Measurements from ENCODE around the gene PLLP. TPM values are rescaled to one million over a fixed set of nuclear protein-coding genes. Genes with fewer than 3 reads are reported as not detected.
A peak's percentile ranks its signal among the peaks of the same experiment; 100 is the strongest.

The PLLP gene, protein sequence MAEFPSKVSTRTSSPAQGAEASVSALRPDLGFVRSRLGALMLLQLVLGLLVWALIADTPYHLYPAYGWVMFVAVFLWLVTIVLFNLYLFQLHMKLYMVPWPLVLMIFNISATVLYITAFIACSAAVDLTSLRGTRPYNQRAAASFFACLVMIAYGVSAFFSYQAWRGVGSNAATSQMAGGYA
- total RNA-seq, result 10 to 100 TPM; 13.6 to 38.5 (median 30.1) TPM

DNA sequence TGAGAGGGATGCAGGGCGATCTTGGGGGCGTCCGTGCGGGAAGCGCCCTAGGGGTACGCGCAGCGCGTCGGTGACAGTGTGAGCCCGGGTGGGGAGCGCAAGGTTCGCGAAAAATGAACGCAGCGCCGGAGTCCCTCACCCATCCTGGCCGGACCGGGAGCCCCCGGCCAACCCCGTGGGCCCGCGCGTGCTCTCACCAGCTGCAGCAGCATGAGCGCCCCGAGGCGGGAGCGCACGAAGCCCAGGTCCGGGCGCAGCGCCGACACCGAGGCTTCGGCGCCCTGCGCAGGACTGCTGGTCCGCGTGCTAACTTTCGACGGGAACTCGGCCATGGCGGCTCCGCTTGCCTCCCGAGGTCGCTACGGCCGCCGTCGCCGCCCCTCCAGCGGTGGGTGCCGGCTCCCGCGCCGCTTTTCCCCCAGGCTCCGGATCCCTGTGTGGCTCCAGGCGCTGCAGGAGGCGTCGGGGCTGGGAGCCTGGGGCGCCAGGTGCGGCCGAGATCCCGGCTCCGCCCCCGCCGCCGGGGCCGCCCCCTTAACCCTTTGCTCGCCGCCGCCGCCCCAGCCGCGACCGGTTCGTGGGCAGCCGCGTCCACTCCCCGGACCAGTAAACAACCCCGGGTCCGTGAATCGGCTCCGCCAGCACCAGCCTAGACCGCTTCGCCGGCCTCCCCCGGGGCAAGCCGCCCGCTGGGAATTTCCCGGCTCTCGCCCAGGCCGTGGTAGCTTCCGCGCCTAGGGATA is at the start of gene PLLP:
TSS of gene PLLP (minus strand) at position 464 of the 743 bp plus-strand sequence. CDS start at position 332, 132 bp downstream.
- Histone ChIP-seq H3K27ac (peak within 1 kb of the TSS in 1 of 3 donors; percentile 36), H3K4me3 (replicated peaks in 1 of 3) (peak within 1 kb of the TSS; percentile 31 to 65 (median 56)), H3K9me3 (no peaks in the 10 kb centered on the region), H3K4me1 (peaks cover 16 to 34% of the 10 kb centered on the region in 2 donors), H3K27me3 (no peaks in the 10 kb centered on the region), H3K36me3 (no peaks in the 10 kb centered on the region)
- TF ChIP-seq, protein P1, sequence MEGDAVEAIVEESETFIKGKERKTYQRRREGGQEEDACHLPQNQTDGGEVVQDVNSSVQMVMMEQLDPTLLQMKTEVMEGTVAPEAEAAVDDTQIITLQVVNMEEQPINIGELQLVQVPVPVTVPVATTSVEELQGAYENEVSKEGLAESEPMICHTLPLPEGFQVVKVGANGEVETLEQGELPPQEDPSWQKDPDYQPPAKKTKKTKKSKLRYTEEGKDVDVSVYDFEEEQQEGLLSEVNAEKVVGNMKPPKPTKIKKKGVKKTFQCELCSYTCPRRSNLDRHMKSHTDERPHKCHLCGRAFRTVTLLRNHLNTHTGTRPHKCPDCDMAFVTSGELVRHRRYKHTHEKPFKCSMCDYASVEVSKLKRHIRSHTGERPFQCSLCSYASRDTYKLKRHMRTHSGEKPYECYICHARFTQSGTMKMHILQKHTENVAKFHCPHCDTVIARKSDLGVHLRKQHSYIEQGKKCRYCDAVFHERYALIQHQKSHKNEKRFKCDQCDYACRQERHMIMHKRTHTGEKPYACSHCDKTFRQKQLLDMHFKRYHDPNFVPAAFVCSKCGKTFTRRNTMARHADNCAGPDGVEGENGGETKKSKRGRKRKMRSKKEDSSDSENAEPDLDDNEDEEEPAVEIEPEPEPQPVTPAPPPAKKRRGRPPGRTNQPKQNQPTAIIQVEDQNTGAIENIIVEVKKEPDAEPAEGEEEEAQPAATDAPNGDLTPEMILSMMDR (IDR thresholded peaks at IDR 0.05), result no peak
- TF ChIP-seq POLR2A (IDR thresholded peaks at IDR 0.05), result peak in 1 of 2 donors; percentile 65
- intact Hi-C loops (cut with DNase I), result no loop called here
- WGBS, 2 donors, result 1 to 2% methylated on average over 25 to 27 of the region's 95 CpGs
- peak; percentile 52 to 54 for DNase-seq

DNA sequence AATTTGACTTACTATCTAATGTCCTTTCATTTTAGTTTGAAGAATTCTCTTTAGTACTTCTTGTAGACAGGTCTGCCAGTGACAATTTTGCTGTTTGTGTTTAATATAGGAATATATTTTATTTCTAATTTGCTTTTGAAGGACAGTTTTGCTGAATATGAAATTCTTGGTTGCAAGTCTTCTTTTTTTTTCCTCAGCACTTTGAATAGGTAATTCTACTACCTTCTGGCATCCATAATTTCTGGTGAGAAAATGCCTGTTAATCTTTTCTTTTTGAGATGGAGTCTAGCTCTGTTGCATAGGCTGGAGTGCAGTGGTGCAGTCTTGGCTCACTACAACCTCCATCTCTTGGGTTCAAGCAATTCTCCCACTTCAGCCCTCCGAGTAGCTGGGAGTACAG is 48.9 kb upstream of the PLLP start:
- TF ChIP-seq, protein P1 (IDR thresholded peaks at IDR 0.05), result no peak
- no peak for TF ChIP-seq POLR2A (IDR thresholded peaks at IDR 0.05)
- Histone ChIP-seq H3K4me3 (replicated peaks in 1 of 3) (no peak overlapping the region), H3K27ac (no peak overlapping the region), H3K9me3 (no peaks in the 10 kb centered on the region), H3K36me3 (no peaks in the 10 kb centered on the region), H3K4me1 (no peaks in the 10 kb centered on the region), H3K27me3 (no peaks in the 10 kb centered on the region)
- intact Hi-C loops (cut with DNase I), result no loop called here
- WGBS, 2 donors, result 100% methylated on average over 1 of the region's 1 CpG
- no peak for DNase-seq

DNA sequence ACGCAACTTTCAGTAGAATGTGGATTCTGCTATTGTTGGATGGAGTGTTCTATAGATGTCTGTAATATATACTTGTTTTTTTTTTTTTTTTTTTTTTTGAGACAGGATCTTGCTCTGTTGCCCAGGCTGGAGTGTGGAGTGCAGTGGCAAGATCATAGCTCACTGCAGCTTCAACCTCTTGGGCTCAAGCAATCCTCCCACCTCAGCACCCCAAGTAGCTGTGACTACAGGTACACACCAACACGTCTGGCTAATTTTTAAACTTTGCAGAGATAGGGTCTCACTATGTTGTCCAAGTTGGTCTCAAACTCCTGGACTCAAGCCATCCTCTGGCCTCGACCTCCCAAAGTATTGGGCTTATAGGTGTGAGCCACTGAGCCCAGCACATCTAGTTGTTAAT is 46.9 kb upstream of the PLLP start:
- WGBS, 2 donors, result 85% methylated on average over 3 of the region's 3 CpGs
- intact Hi-C loops (cut with DNase I), result no loop called here
- Histone ChIP-seq H3K36me3 (no peaks in the 10 kb centered on the region), H3K27ac (no peak overlapping the region), H3K4me3 (replicated peaks in 1 of 3) (no peak overlapping the region), H3K9me3 (no peaks in the 10 kb centered on the region), H3K27me3 (no peaks in the 10 kb centered on the region), H3K4me1 (no peaks in the 10 kb centered on the region)
- TF ChIP-seq, protein P1 (IDR thresholded peaks at IDR 0.05), result no peak
- no peak for TF ChIP-seq POLR2A (IDR thresholded peaks at IDR 0.05)
- no peak for DNase-seq

DNA sequence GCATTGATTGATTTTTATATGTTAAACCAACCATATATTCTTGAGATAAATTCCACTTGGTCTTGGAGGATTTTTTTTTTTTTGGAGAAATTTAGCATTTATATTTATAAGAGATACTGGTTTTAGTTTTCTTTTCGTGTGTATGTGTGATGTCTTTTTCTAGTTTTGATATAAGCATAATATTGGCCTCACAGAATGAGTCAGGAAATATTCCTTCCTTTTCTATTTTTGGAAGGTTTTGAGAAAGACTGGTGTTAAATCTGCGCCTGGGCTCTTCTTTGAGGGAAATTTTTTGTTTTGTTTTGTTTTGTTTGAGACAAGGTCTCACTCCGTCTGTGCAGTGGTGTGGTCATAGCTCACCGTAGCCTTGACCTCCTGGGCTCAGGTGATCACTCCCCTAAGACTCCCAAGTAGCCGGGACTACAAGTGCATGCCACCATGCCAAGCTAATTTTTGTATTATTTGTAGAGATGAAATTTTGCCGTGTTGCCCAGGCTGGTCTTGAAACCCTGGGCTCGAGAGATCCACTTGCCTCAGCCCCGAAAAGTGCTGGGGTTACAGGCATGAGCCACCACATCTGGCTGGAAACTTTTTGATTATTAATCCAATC is 45.4 kb upstream of the PLLP start:
- WGBS, 2 donors, result 76 to 83% methylated on average over 8 of the region's 8 CpGs
- intact Hi-C loops (cut with DNase I), result no loop called here
- no peaks in the 10 kb centered on the region for H3K36me3 ChIP-seq
- no peak overlapping the region for H3K27ac ChIP-seq
- H3K27me3 ChIP-seq, result no peaks in the 10 kb centered on the region
- no peak for TF ChIP-seq POLR2A (IDR thresholded peaks at IDR 0.05)
- TF ChIP-seq, protein P1 (IDR thresholded peaks at IDR 0.05), result no peak
- no peaks in the 10 kb centered on the region for H3K4me1 ChIP-seq
- no peak overlapping the region for H3K4me3 ChIP-seq (replicated peaks in 1 of 3)
- H3K9me3 ChIP-seq, result no peaks in the 10 kb centered on the region
- DNase-seq, result no peak

DNA sequence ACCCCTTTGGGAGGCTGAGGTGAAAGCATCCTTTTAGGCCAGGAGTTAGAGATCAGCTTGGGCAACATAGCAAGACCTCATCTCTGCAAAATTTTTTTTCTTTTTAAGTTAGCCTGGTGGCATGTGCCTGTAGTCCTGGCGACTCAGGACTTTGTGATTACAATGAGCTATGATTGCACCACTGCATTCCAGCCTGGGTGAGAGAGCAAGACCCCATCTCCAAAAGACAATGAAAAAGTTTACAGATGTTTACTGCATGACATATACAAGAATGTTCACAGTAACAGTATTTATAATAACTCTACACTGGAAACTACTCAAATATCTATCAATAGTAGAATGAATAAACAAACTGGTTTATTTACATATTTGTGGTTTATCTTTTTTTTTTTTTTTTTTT is 41.0 kb upstream of the PLLP start:
- H3K27ac ChIP-seq, result no peak overlapping the region
- 67 to 83% methylated on average over 1 of the region's 1 CpG for WGBS, 2 donors
- intact Hi-C loops (cut with DNase I), result no loop called here

More for the DNA sequence above, 41.0 kb upstream of the PLLP start:
- H3K9me3 ChIP-seq, result no peaks in the 10 kb centered on the region
- H3K36me3 ChIP-seq, result no peaks in the 10 kb centered on the region
- no peak overlapping the region for H3K4me3 ChIP-seq (replicated peaks in 1 of 3)
- no peaks in the 10 kb centered on the region for H3K4me1 ChIP-seq
- TF ChIP-seq, protein P1 (IDR thresholded peaks at IDR 0.05), result no peak
- no peaks in the 10 kb centered on the region for H3K27me3 ChIP-seq
- no peak for DNase-seq
